ENCODE results near the gene LEF1. TPM values are rescaled to one million over a fixed set of nuclear protein-coding genes. Genes with fewer than 3 reads are reported as not detected.

Gene LEF1
- total RNA-seq, 1 experiment from 2014 or later, result 2.8 TPM

DNA sequence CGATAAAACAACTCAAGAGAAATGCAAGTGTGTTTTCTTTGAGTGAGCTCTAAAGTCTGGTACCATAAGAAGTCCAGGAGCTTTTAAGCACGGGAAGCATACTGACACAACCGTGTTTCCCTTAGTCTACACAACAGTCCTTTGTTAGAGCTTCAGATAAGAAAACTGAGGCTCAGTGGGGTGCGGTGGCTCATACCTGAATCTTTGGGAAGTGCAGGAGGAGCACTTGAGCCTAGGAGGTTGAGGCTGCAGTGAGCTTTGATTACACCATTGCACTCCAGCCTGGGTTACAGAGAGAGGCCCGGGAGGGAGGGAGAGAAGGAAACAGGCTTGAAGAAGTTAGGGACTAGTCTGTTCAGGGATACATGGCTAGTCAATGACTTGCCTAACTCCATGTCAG is 21.9 kb downstream of the LEF1 start:
- Histone ChIP-seq H3K27me3 (ENCODE audit: insufficient read depth, low read depth) (no peaks in the 10 kb centered on the region), H3K9me3 (ENCODE audit: insufficient read depth, low read depth) (no peaks in the 10 kb centered on the region), H3K4me3 (no peak overlapping the region), H3K4me1 (replicated peaks; ENCODE audit: insufficient read depth) (no peaks in the 10 kb centered on the region), H2AFZ (no peak overlapping the region), H3K9me2 (ENCODE audit: insufficient read depth) (no peaks in the 10 kb centered on the region), H3K79me2 (ENCODE audit: low read depth) (no peaks in the 10 kb centered on the region), H3F3A (ENCODE audit: insufficient read depth, low read depth) (no peaks in the 10 kb centered on the region), H3K27ac (no peak overlapping the region), H4K20me1 (ENCODE audit: insufficient read depth) (no peaks in the 10 kb centered on the region), H3K36me3 (ENCODE audit: low read depth) (no peaks in the 10 kb centered on the region), H3K4me2 (no peak overlapping the region)
- intact Hi-C loops (cut with micrococcal nuclease; ENCODE audit: unreplicated experiment), result no loop called here
- CTCF ChIA-PET, result no interaction called here
- TF ChIP-seq EZH2 (IDR thresholded peaks at IDR 0.05; ENCODE audit: low read depth), result no peak
- TF ChIP-seq, protein P1, sequence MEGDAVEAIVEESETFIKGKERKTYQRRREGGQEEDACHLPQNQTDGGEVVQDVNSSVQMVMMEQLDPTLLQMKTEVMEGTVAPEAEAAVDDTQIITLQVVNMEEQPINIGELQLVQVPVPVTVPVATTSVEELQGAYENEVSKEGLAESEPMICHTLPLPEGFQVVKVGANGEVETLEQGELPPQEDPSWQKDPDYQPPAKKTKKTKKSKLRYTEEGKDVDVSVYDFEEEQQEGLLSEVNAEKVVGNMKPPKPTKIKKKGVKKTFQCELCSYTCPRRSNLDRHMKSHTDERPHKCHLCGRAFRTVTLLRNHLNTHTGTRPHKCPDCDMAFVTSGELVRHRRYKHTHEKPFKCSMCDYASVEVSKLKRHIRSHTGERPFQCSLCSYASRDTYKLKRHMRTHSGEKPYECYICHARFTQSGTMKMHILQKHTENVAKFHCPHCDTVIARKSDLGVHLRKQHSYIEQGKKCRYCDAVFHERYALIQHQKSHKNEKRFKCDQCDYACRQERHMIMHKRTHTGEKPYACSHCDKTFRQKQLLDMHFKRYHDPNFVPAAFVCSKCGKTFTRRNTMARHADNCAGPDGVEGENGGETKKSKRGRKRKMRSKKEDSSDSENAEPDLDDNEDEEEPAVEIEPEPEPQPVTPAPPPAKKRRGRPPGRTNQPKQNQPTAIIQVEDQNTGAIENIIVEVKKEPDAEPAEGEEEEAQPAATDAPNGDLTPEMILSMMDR (conservative IDR thresholded peaks at IDR 0.05), result no peak
- no TSS peak for BruUV-seq (replicated peaks)
- POLR2A ChIA-PET (ENCODE audit: unreplicated experiment), result no interaction called here
- DNase-seq, result no peak

DNA sequence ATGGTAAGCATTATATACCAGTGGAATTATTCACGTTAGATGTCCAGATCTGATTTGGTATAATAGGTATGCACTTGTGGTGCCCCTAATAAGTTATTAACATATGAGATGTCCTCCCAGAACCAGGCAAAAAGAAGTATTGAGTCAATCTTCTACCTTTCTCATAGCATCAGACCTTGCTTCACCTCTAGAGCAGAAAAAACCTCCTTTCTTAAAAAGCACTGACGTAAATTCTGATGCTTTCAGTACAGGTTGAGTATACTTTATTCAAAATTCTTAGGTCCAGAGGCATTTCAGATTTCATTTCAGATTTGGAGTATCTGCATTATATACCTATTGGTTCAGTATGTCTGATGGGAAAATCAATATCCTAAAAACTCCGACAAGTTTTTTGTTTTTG is 22.4 kb downstream of the LEF1 start:
- ChIA-PET POLR2A (ENCODE audit: unreplicated experiment) (no interaction called here), CTCF (no interaction called here)
- no peaks in the 10 kb centered on the region for H4K20me1 ChIP-seq (ENCODE audit: insufficient read depth)
- no peaks in the 10 kb centered on the region for H3F3A ChIP-seq (ENCODE audit: insufficient read depth, low read depth)
- no peak overlapping the region for H3K4me2 ChIP-seq
- no peak overlapping the region for H2AFZ ChIP-seq
- no peaks in the 10 kb centered on the region for H3K4me1 ChIP-seq (replicated peaks; ENCODE audit: insufficient read depth)
- H3K27me3 ChIP-seq (ENCODE audit: insufficient read depth, low read depth), result no peaks in the 10 kb centered on the region
- H3K9me3 ChIP-seq (ENCODE audit: insufficient read depth, low read depth), result no peaks in the 10 kb centered on the region
- no peaks in the 10 kb centered on the region for H3K36me3 ChIP-seq (ENCODE audit: low read depth)
- intact Hi-C loops (cut with micrococcal nuclease; ENCODE audit: unreplicated experiment), result no loop called here
- no peaks in the 10 kb centered on the region for H3K79me2 ChIP-seq (ENCODE audit: low read depth)
- BruUV-seq (replicated peaks), result no TSS peak
- H3K27ac ChIP-seq, result no peak overlapping the region
- DNase-seq, result no peak
- TF ChIP-seq EZH2 (IDR thresholded peaks at IDR 0.05; ENCODE audit: low read depth), result no peak
- no peak overlapping the region for H3K4me3 ChIP-seq
- no peaks in the 10 kb centered on the region for H3K9me2 ChIP-seq (ENCODE audit: insufficient read depth)

DNA sequence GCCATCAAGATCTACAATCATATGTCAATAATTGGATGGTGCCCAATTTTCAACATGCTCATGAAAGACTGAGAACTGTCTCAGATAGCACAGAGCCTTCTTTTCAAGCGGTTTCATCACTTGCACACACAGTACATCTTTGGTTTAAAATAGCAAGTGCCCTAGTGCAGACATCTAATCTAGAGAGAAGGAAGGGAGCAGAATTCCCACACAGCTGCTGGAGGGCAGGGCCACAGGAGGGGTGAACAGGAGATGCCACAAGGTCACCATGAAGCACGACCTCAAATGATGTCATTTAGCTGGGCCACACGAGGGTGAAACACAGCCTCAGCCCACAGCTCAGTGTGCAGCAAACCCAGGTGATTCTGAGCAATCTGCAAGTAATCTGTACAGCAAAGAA is 24.3 kb downstream of the LEF1 start:
- no peak overlapping the region for H3K27ac ChIP-seq
- H3K27me3 ChIP-seq (ENCODE audit: insufficient read depth, low read depth), result no peaks in the 10 kb centered on the region
- no peak for DNase-seq
- POLR2A ChIA-PET (ENCODE audit: unreplicated experiment), result no interaction called here
- CTCF ChIA-PET, result no interaction called here
- H4K20me1 ChIP-seq (ENCODE audit: insufficient read depth), result no peaks in the 10 kb centered on the region
- H3K9me2 ChIP-seq (ENCODE audit: insufficient read depth), result no peaks in the 10 kb centered on the region
- intact Hi-C loops (cut with micrococcal nuclease; ENCODE audit: unreplicated experiment), result no loop called here
- H3K9me3 ChIP-seq (ENCODE audit: insufficient read depth, low read depth), result no peaks in the 10 kb centered on the region
- no peak overlapping the region for H3K4me2 ChIP-seq
- H2AFZ ChIP-seq, result no peak overlapping the region
- H3K79me2 ChIP-seq (ENCODE audit: low read depth), result no peaks in the 10 kb centered on the region
- no peaks in the 10 kb centered on the region for H3K36me3 ChIP-seq (ENCODE audit: low read depth)
- BruUV-seq (replicated peaks), result no TSS peak
- no peaks in the 10 kb centered on the region for H3K4me1 ChIP-seq (replicated peaks; ENCODE audit: insufficient read depth)
- H3F3A ChIP-seq (ENCODE audit: insufficient read depth, low read depth), result no peaks in the 10 kb centered on the region
- TF ChIP-seq EZH2 (IDR thresholded peaks at IDR 0.05; ENCODE audit: low read depth), result no peak
- TF ChIP-seq, protein P1 (conservative IDR thresholded peaks at IDR 0.05), result no peak
- no peak overlapping the region for H3K4me3 ChIP-seq

DNA sequence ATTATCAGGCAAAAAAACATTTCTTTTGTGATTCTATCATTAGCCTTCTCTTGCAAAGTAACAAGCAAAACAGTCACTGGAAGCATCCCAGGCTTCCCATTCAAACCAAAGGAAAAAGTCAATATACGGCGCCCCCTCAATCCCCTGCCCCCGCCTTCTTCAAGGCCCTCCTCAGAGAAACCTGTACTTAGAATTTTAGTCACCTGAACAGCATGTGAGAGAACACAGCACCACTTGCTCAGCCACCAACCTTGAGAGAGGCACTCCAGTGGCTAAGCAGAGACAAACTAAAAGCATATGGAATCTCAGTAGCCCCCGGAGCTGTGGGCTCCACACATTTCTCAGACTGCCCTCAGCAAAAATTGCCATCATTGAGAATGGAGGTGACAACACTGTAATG is 25.2 kb downstream of the LEF1 start:
- intact Hi-C loops (cut with micrococcal nuclease; ENCODE audit: unreplicated experiment), result no loop called here
- H3K27ac ChIP-seq, result no peak overlapping the region
- no peaks in the 10 kb centered on the region for H3K9me2 ChIP-seq (ENCODE audit: insufficient read depth)
- POLR2A ChIA-PET (ENCODE audit: unreplicated experiment), result no interaction called here
- CTCF ChIA-PET, result no interaction called here
- TF ChIP-seq, protein P1 (conservative IDR thresholded peaks at IDR 0.05), result no peak
- TF ChIP-seq EZH2 (IDR thresholded peaks at IDR 0.05; ENCODE audit: low read depth), result no peak
- no TSS peak for BruUV-seq (replicated peaks)
- H3K36me3 ChIP-seq (ENCODE audit: low read depth), result no peaks in the 10 kb centered on the region
- H4K20me1 ChIP-seq (ENCODE audit: insufficient read depth), result no peaks in the 10 kb centered on the region
- no peaks in the 10 kb centered on the region for H3F3A ChIP-seq (ENCODE audit: insufficient read depth, low read depth)
- no peak overlapping the region for H3K4me3 ChIP-seq
- no peak overlapping the region for H3K4me2 ChIP-seq
- DNase-seq, result no peak
- H2AFZ ChIP-seq, result no peak overlapping the region
- H3K9me3 ChIP-seq (ENCODE audit: insufficient read depth, low read depth), result no peaks in the 10 kb centered on the region
- no peaks in the 10 kb centered on the region for H3K4me1 ChIP-seq (replicated peaks; ENCODE audit: insufficient read depth)
- no peaks in the 10 kb centered on the region for H3K27me3 ChIP-seq (ENCODE audit: insufficient read depth, low read depth)
- H3K79me2 ChIP-seq (ENCODE audit: low read depth), result no peaks in the 10 kb centered on the region
